HCT116 (cell line): Measurements from ENCODE around the gene ADAM19. TPM values are rescaled to one million over a fixed set of nuclear protein-coding genes. Genes with fewer than 3 reads are reported as not detected.

ENCODE experiments used
- ATAC-seq: fragments of 200-7000 bp; cut with Tn5 transposase; 2 replicates; pipeline ENCODE4 v1.9.1; 2020; ENCODE audit warnings: mild to moderate bottlenecking, moderate library complexity
- BruUV-seq: library from RNA; stranded (reverse); fragments of 400-500 nt; replicated peaks from 2 replicates; lab custom pipeline; 2021; lab: Mats Ljungman, UMichigan
- CTCF ChIA-PET: fragments of 300-600 bp; sonication (Branson Sonifier 250); formaldehyde crosslinking; loops from one replicate; lab custom pipeline; 2021; ENCODE audit warnings: antibody characterized with exemption; lab: Charles Lee
- POLR2A ChIA-PET: fragments of 300-600, 350-600 bp; sonication (Branson Sonifier 250); formaldehyde crosslinking; loops from one replicate; lab custom pipeline; 2021; ENCODE audit warnings: antibody characterized with exemption; lab: Charles Lee
- RAD21 ChIA-PET, 2 experiments: fragments of 300-600 bp; sonication (Branson Sonifier 250); formaldehyde crosslinking; loops; one replicate each; lab custom pipeline; 2023; ENCODE audit warnings: low total read pairs in 2 of 2; ENCODE audit not compliant: uncharacterized antibody in 2 of 2, unreplicated experiment in 2 of 2, low non-redundant PET in 1 of 2; lab: Charles Lee
- DNase-seq: peaks from one replicate; pipeline ENCODE4 v3.0.0-alpha.2; 2010; ENCODE audit warnings: low read depth, low spot score
- H2AFZ ChIP-seq: fragments of 200-600 bp; shearing (Covaris generic), sonication (generic); 2 replicates; pipeline ENCODE4 v1.6.1; 2017; ENCODE audit warnings: low read depth, mixed run types, mixed read lengths, antibody characterized with exemption, low read length; ENCODE audit not compliant: poor library complexity, severe bottlenecking
- H3K27ac ChIP-seq: 2 replicates; pipeline ENCODE4 v1.5.1; 2012; ENCODE audit warnings: low read depth, low read length
- H3K27me3 ChIP-seq: fragments of 200-600 bp; sonication (generic); 2 replicates; pipeline ENCODE4 v1.6.1; 2016; ENCODE audit warnings: mixed run types, low read length, mixed read lengths; ENCODE audit not compliant: insufficient read depth
- H3K36me3 ChIP-seq, 2 experiments: fragments of 200-500 bp in 1 of 2; fragments of 200-600 bp in 1 of 2; sonication (Bioruptor generic) in 1 of 2; sonication (generic) in 1 of 2; 2 replicates each; pipeline versions ENCODE4 v1.5.1 to v1.6.1; 2014 to 2016; ENCODE audit warnings: low read length in 2 of 2, inconsistent platforms in 1 of 2, mixed read lengths in 1 of 2, mixed run types in 1 of 2; ENCODE audit not compliant: insufficient read depth in 2 of 2, control insufficient read depth in 1 of 2
- H3K4me1 ChIP-seq, 2 experiments: fragments of 200-600 bp in 1 of 2; sonication (generic) in 1 of 2; 2 replicates each; pipeline versions ENCODE4 v1.5.1 to v1.6.1; 2012 to 2017; ENCODE audit warnings: low read length in 2 of 2, inconsistent platforms in 1 of 2, mild to moderate bottlenecking in 1 of 2, mixed read lengths in 1 of 2, mixed run types in 1 of 2, moderate library complexity in 1 of 2; ENCODE audit not compliant: insufficient read depth in 2 of 2, control insufficient read depth in 1 of 2
- H3K4me2 ChIP-seq: fragments of 200-600 bp; sonication (generic); 2 replicates; pipeline ENCODE4 v1.6.1; 2017; ENCODE audit warnings: mixed run types, low read length, mixed read lengths
- H3K4me3 ChIP-seq, 2 experiments: fragments of 200-600 bp in 1 of 2; sonication (generic) in 1 of 2; replicated peaks in 1 of 2; 2 replicates each; pipeline ENCODE4 v1.5.1; 2011 to 2016; ENCODE audit warnings: low read length in 2 of 2, control low read depth in 1 of 2, low read depth in 1 of 2, mild to moderate bottlenecking in 1 of 2, mixed read lengths in 1 of 2, mixed run types in 1 of 2
- H3K79me2 ChIP-seq: fragments of 200-600 bp; sonication (generic); 2 replicates; pipeline ENCODE4 v1.6.1; 2017; ENCODE audit warnings: mild to moderate bottlenecking, mixed run types, low read length, moderate library complexity, mixed read lengths; ENCODE audit not compliant: insufficient read depth
- H3K9ac ChIP-seq: fragments of 200-600 bp; sonication (generic); 2 replicates; pipeline ENCODE4 v1.6.1; 2016; ENCODE audit warnings: low read length, mixed read lengths
- H3K9me2 ChIP-seq: fragments of 200-600 bp; sonication (generic), shearing (Covaris generic); 2 replicates; pipeline ENCODE4 v1.6.1; 2017; ENCODE audit warnings: mixed run types, mild to moderate bottlenecking, moderate library complexity; ENCODE audit not compliant: insufficient read depth
- H3K9me3 ChIP-seq, 2 experiments: fragments of 200-500 bp in 1 of 2; fragments of 200-600 bp in 1 of 2; sonication (Bioruptor generic) in 1 of 2; sonication (generic) in 1 of 2; 2 replicates each; pipeline ENCODE4 v1.6.1; 2014 to 2017; ENCODE audit warnings: low read length in 2 of 2, mixed read lengths in 2 of 2, inconsistent platforms in 1 of 2, low read depth in 1 of 2, mild to moderate bottlenecking in 1 of 2, mixed run types in 1 of 2, moderate library complexity in 1 of 2; ENCODE audit not compliant: control insufficient read depth in 1 of 2, insufficient read depth in 1 of 2
- H4K20me1 ChIP-seq: fragments of 200-600 bp; sonication (generic), shearing (Covaris generic); 2 replicates; pipeline ENCODE4 v1.6.1; 2017; ENCODE audit warnings: mixed run types, mild to moderate bottlenecking, moderate library complexity; ENCODE audit not compliant: insufficient read depth
- CBX3 ChIP-seq: IDR thresholded peaks from 2 replicates; pipeline ENCODE4 v1.6.1; 2012; ENCODE audit warnings: low read depth
- ELF1 ChIP-seq: IDR thresholded peaks from 2 replicates; pipeline ENCODE4 v1.6.1; 2012; ENCODE audit warnings: low read depth, borderline replicate concordance
- EZH2phosphoT487 ChIP-seq: fragments of 200-600 bp; IDR thresholded peaks from 2 replicates; pipeline ENCODE4 v1.6.1; 2018; ENCODE audit warnings: antibody characterized with exemption, borderline replicate concordance
- SIN3A ChIP-seq: IDR thresholded peaks from 2 replicates; pipeline ENCODE4 v1.6.1; 2012; ENCODE audit warnings: low read depth
- SP1 ChIP-seq: IDR thresholded peaks from 2 replicates; pipeline ENCODE4 v1.6.1; 2012; ENCODE audit warnings: low read depth
- TCF7L2 ChIP-seq: IDR thresholded peaks from 2 replicates; pipeline ENCODE4 v1.7.0; 2011; ENCODE audit warnings: borderline replicate concordance, inconsistent platforms; ENCODE audit not compliant: insufficient read depth, insufficient read length; ENCODE audit errors: extremely low read depth
- YY1 ChIP-seq: IDR thresholded peaks from 2 replicates; pipeline ENCODE4 v1.6.1; 2011; ENCODE audit warnings: low read length, low read depth, moderate library complexity, mild to moderate bottlenecking; ENCODE audit not compliant: insufficient replicate concordance; ENCODE audit errors: extremely low read depth
- ZFX ChIP-seq: fragments of 450-650 bp; IDR thresholded peaks from 2 replicates; pipeline ENCODE4 v1.6.1; 2017
- ZNF274 ChIP-seq: fragments of 200-500 bp; sonication (Bioruptor generic); IDR thresholded peaks from 2 replicates; pipeline ENCODE4 v1.6.1; 2014; ENCODE audit warnings: mild to moderate bottlenecking, low read depth, low read length, inconsistent platforms
- intact Hi-C: fragments of 100-400 bp; cut with micrococcal nuclease; formaldehyde crosslinking; loops from 2 replicates; pipeline ENCODE4 v1.10.0; 2022
- total RNA-seq: library from RNA; stranded (reverse); gene quantifications from one replicate; pipeline ENCODE4 v1.2.1, GENCODE V29; 2021; ENCODE audit not compliant: unreplicated experiment
- TF ChIP-seq, protein P1 (sequence below): IDR thresholded peaks from 2 replicates; pipeline ENCODE4 v1.6.1; 2012; ENCODE audit warnings: low read depth
- TF ChIP-seq, protein P2 (sequence below): IDR thresholded peaks from 2 replicates; pipeline ENCODE4 v1.6.1; 2012
- TF ChIP-seq, protein P3 (sequence below), 3 experiments: fragments of 200-600 bp in 1 of 3; sonication (generic) in 1 of 3; IDR thresholded peaks in 2 of 3; conservative IDR thresholded peaks in 1 of 3; 2 replicates each; pipeline ENCODE4 v1.5.1; 2012 to 2017; ENCODE audit warnings: low read depth in 2 of 3, low read length in 2 of 3, antibody characterized with exemption in 1 of 3, borderline replicate concordance in 1 of 3, control low read depth in 1 of 3, mild to moderate bottlenecking in 1 of 3, mixed read lengths in 1 of 3, mixed run types in 1 of 3, moderate library complexity in 1 of 3; ENCODE audit not compliant: insufficient read depth in 1 of 3
- TF ChIP-seq, protein P4 (sequence below): IDR thresholded peaks from 2 replicates; pipeline ENCODE4 v1.6.1; 2012

The ADAM19 gene
- total RNA-seq, 1 experiment from 2014 or later, result 77.3 TPM

DNA sequence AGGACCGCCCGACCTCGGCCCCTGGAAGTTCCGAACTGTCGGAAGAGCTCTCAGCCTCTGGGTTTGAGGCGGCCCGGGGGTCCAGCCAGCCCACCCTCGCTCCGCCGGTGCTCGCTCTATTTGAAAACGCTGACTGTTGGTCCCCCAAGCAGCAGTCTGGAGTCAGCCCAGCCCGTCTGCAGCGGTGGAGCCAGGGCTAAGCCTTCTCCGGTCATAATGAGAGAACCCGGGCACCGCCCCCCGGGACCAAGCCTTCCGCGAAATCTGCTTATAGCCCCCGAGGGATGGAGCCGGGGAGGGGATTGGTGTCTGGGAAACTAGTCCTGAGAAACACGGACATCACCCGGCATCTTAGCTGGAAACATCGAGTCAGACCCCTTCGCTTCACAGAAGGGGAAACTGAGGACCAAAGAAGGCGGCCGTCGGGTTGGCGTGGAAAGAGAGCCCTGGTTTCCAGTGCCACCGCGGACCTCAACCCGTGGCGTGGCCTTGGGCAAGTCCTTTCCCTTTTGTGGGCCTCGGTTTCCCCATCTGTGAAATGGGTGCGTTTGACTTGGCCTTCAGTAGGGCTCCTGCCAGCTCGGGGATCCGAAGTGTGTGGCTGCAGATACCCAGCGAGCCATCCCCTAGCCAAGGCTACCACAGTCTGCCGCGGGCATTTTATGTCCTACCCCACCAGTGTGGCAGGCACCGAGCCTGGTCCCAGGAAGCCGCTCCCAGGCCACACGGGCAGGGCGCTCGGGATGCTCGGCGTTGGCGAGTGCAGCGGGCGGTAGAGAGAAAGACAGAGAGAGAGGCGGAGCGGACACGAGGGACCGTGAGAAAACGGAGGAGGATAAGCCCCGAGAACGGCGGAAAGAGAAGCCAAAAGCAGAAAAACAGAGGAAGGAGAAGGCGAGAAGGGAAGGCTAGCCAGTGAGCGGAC, 857 bp downstream of the ADAM19 start:
- H4K20me1 ChIP-seq, result no peaks in the 10 kb centered on the region
- H3K27me3 ChIP-seq, result no peaks in the 10 kb centered on the region
- intact Hi-C loops, result loop anchor here (5.0 kb wide), 1 partner anchor 168 kb away; the partner anchor contains the start of gene LSM11
- H3K36me3 ChIP-seq, result peaks cover 4 to 5% of the 10 kb centered on the region in 2 experiments; a peak in 2 of 4 replicates
- no peaks in the 10 kb centered on the region for H3K9me2 ChIP-seq
- ChIA-PET RAD21 (no interaction called here), POLR2A (no interaction called here), CTCF (no interaction called here)
- peak overlapping the region; percentile 57 for H2AFZ ChIP-seq
- peak overlapping the region; percentile 75; the same call in 1 of the 2 replicates for H3K27ac ChIP-seq
- ATAC-seq (peak; percentile 42), DNase-seq (no peak)
- peaks cover 49% of the 10 kb centered on the region for H3K79me2 ChIP-seq
- peak overlapping the region; percentile 96 for H3K4me2 ChIP-seq
- H3K9ac ChIP-seq, result peak overlapping the region; percentile 74
- no peak for TF ChIP-seq SP1
- TF ChIP-seq, protein P1, sequence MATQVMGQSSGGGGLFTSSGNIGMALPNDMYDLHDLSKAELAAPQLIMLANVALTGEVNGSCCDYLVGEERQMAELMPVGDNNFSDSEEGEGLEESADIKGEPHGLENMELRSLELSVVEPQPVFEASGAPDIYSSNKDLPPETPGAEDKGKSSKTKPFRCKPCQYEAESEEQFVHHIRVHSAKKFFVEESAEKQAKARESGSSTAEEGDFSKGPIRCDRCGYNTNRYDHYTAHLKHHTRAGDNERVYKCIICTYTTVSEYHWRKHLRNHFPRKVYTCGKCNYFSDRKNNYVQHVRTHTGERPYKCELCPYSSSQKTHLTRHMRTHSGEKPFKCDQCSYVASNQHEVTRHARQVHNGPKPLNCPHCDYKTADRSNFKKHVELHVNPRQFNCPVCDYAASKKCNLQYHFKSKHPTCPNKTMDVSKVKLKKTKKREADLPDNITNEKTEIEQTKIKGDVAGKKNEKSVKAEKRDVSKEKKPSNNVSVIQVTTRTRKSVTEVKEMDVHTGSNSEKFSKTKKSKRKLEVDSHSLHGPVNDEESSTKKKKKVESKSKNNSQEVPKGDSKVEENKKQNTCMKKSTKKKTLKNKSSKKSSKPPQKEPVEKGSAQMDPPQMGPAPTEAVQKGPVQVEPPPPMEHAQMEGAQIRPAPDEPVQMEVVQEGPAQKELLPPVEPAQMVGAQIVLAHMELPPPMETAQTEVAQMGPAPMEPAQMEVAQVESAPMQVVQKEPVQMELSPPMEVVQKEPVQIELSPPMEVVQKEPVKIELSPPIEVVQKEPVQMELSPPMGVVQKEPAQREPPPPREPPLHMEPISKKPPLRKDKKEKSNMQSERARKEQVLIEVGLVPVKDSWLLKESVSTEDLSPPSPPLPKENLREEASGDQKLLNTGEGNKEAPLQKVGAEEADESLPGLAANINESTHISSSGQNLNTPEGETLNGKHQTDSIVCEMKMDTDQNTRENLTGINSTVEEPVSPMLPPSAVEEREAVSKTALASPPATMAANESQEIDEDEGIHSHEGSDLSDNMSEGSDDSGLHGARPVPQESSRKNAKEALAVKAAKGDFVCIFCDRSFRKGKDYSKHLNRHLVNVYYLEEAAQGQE, result no peak
- TF ChIP-seq, protein P2, sequence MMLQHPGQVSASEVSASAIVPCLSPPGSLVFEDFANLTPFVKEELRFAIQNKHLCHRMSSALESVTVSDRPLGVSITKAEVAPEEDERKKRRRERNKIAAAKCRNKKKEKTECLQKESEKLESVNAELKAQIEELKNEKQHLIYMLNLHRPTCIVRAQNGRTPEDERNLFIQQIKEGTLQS, result no peak
- no peak for TF ChIP-seq TCF7L2
- TF ChIP-seq, protein P3, sequence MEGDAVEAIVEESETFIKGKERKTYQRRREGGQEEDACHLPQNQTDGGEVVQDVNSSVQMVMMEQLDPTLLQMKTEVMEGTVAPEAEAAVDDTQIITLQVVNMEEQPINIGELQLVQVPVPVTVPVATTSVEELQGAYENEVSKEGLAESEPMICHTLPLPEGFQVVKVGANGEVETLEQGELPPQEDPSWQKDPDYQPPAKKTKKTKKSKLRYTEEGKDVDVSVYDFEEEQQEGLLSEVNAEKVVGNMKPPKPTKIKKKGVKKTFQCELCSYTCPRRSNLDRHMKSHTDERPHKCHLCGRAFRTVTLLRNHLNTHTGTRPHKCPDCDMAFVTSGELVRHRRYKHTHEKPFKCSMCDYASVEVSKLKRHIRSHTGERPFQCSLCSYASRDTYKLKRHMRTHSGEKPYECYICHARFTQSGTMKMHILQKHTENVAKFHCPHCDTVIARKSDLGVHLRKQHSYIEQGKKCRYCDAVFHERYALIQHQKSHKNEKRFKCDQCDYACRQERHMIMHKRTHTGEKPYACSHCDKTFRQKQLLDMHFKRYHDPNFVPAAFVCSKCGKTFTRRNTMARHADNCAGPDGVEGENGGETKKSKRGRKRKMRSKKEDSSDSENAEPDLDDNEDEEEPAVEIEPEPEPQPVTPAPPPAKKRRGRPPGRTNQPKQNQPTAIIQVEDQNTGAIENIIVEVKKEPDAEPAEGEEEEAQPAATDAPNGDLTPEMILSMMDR (IDR thresholded peaks at IDR 0.05 in 2 of 3, conservative IDR thresholded peaks at IDR 0.05 in 1 of 3; ENCODE audit: borderline replicate concordance in 1 of 3, insufficient read depth in 1 of 3, low read depth in 2 of 3, low read length in 2 of 3), result no peak
- TF ChIP-seq ZNF274, result no peak
- TF ChIP-seq YY1, result no peak
- no peak for TF ChIP-seq EZH2phosphoT487
- no peak for TF ChIP-seq ZFX
- peak; percentile 72; the same call in 1 of the 2 replicates for TF ChIP-seq CBX3
- TF ChIP-seq ELF1, result no peak
- no peak for TF ChIP-seq SIN3A
- TF ChIP-seq, protein P4, sequence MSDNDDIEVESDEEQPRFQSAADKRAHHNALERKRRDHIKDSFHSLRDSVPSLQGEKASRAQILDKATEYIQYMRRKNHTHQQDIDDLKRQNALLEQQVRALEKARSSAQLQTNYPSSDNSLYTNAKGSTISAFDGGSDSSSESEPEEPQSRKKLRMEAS, result peak; percentile 41; the same call in 1 of the 2 replicates
- peak overlapping the region; percentile 82 to 96 for H3K4me3 ChIP-seq
- no TSS peak for BruUV-seq
- no peaks in the 10 kb centered on the region for H3K9me3 ChIP-seq
- H3K4me1 ChIP-seq, result peaks cover 17 to 72% of the 10 kb centered on the region in 2 experiments
